Measurements from ENCODE around the gene KLHL29.

DNA sequence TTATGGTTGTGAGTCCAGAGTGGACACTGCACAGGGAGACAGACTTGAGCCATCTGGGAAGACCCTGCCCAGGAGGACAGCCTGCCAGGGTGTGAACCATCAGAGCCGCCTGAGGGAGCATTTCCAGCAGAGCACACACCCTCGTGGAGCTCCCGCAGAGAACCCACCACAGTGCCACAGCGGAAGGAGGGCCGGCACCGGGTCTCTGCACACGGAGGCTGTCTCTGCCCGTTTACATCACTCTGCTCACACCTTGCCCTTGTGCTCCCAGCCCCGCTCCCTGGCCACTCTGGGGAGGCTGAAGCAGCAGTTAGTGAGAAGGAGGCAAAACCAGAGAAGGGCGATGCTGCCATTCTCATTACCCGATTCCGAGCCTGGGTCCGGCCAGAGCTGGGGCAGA is 161.9 kb downstream of the KLHL29 start:
- no peak for TF ChIP-seq POLR2AphosphoS5 (IDR thresholded peaks at IDR 0.05; ENCODE audit: low read depth, low read length)
- no peak for TF ChIP-seq POLR2A (IDR thresholded peaks at IDR 0.05; ENCODE audit: low read depth, low read length)
